Adrenal gland (tissue), 12 donors: ENCODE measurements around the gene MKRN1. TPM values are rescaled to one million over a fixed set of nuclear protein-coding genes. Genes with fewer than 3 reads are reported as not detected.

Source experiments
- DNase-seq, 7 donors: peaks; one replicate each; pipeline ENCODE4 v3.0.0-alpha.2; 2019 to 2020
- H3K27ac ChIP-seq, 5 donors: fragments of 200-600 bp; sonication (generic) in 4 of 5; 1 replicate in 3 of 5; 2 replicates in 2 of 5; pipeline versions ENCODE4 v1.5.1 to v1.8.0; 2016 to 2020; ENCODE audit warnings: mild to moderate bottlenecking in 1 of 5
- H3K27me3 ChIP-seq: fragments of 200-600 bp; 2 replicates; pipeline ENCODE4 v1.8.0; 2021
- H3K36me3 ChIP-seq, 2 donors: fragments of 200-600 bp; replicated peaks in 1 of 2; 1 replicate in 1 of 2; 2 replicates in 1 of 2; pipeline versions ENCODE4 v1.5.1 to v1.8.0; 2018 to 2022
- H3K4me1 ChIP-seq, 2 donors: fragments of 200-600 bp; replicated peaks in 1 of 2; 1 replicate in 1 of 2; 2 replicates in 1 of 2; pipeline versions ENCODE4 v1.5.1 to v1.8.0; 2018 to 2021
- H3K4me3 ChIP-seq, 4 donors: fragments of 200-600 bp; sonication (generic) in 3 of 4; one replicate each; pipeline ENCODE4 v1.5.1; 2016 to 2018
- H3K9me3 ChIP-seq, 3 donors: fragments of 200-600 bp; sonication (generic) in 1 of 3; replicated peaks in 1 of 3; 1 replicate in 2 of 3; 2 replicates in 1 of 3; pipeline versions ENCODE4 v1.5.1 to v1.8.0; 2016 to 2021
- CTCF ChIP-seq, 6 experiments: fragments of 450-650 bp in 4 of 6; fragments of 200-600 bp in 2 of 6; sonication (generic) in 1 of 6; IDR thresholded peaks; 1 replicate in 5 of 6; 2 replicates in 1 of 6; pipeline versions ENCODE4 v1.5.1 to v1.8.0; 2016 to 2021; ENCODE audit warnings: antibody characterized with exemption in 6 of 6, mild to moderate bottlenecking in 2 of 6, moderate library complexity in 1 of 6
- POLR2A ChIP-seq, 2 donors: fragments of 450-650 bp; IDR thresholded peaks; one replicate each; pipeline ENCODE4 v1.6.1; 2017; ENCODE audit warnings: antibody characterized with exemption in 2 of 2, mild to moderate bottlenecking in 2 of 2, moderate library complexity in 1 of 2
- WGBS, 4 donors: extraction: QIAGEN DNeasy Blood & Tissue Kit in 2 of 4; methylation state at CpG; one replicate each; pipeline versions ENCODE4 v1.1.5 to v1.1.7; 2013 to 2017; 5-methylcytosine and 5-hydroxymethylcytosine counted together
- intact Hi-C, 2 donors: fragments of 100-400 bp; cut with DNase I; formaldehyde crosslinking; loops; one replicate each; pipeline versions ENCODE4 v1.14.1 to v1.15.0; 2022 to 2023
- polyA plus RNA-seq, 3 donors: library from polyadenylated mRNA; stranded (reverse); fragments of 200-250 nt in 2 of 3; fragments of 350-450 nt in 1 of 3; fragmentation: Illumina TruSeq in 1 of 3; extraction: RNeasy Lipid Tissue Mini Kit (QIAGEN cat#74804) in 1 of 3; gene quantifications; one replicate each; pipeline ENCODE4 v1.2.3, GENCODE V29; 2013 to 2014
- total RNA-seq, 9 donors: library from RNA; depleted of rRNA in 4 of 9; stranded (reverse); fragments of >200 nt in 4 of 9; fragments of 120-200 nt in 1 of 9; fragmentation: NEBNext Ultra II Directional in 1 of 9; extraction: Animal tissue kit (Norgen Biotek cat#: 25700) in 1 of 9; gene quantifications; one replicate each; pipeline versions ENCODE4 v1.1.0 to v1.2.4, GENCODE V29; 2013 to 2023
- donor health status: healthy with polysubstance abuse.
- donor health status: Bipolar disorder and iron deficiency.
- donor health status: DM: yes; HTN: yes; CAD: no.
- donor health status: DM: no; HTN: no; CAD: no.
- donor health status: DM: no; HTN: no; CAD: no.
- donor health status: DM: yes; HTN: yes; CAD: no.

The MKRN1 gene
- total and polyA plus RNA-seq, 12 donors = 43.7 to 105 (median 61.8) TPM

GRCh38 chr7:140446467-140446866 lies 32.8 kb downstream of the MKRN1 start:
- H3K9me3 ChIP-seq = no peaks in the 10 kb centered on the region
- no peak overlapping the region for H3K27ac ChIP-seq
- DNase-seq = no peak
- intact Hi-C loops = no loop called here
- H3K4me1 ChIP-seq = no peaks in the 10 kb centered on the region
- no peaks in the 10 kb centered on the region for H3K36me3 ChIP-seq
- H3K27me3 ChIP-seq = no peaks in the 10 kb centered on the region
- H3K4me3 ChIP-seq = no peak overlapping the region
- 94 to 98% (median 97%) methylated on average over 11 of the region's 11 CpGs for WGBS, 4 donors
- TF ChIP-seq CTCF (IDR thresholded peaks at IDR 0.05) (no peak), POLR2A (IDR thresholded peaks at IDR 0.05) (no peak)

GRCh38 chr7:140441519-140441918 lies 37.8 kb downstream of the MKRN1 start:
- intact Hi-C loops = no loop called here
- Histone ChIP-seq H3K27ac (no peak overlapping the region), H3K27me3 (no peaks in the 10 kb centered on the region), H3K4me1 (no peaks in the 10 kb centered on the region), H3K4me3 (no peak overlapping the region), H3K9me3 (no peaks in the 10 kb centered on the region), H3K36me3 (no peaks in the 10 kb centered on the region)
- DNase-seq = no peak
- 75 to 89% (median 83%) methylated on average over 2 of the region's 2 CpGs for WGBS, 4 donors
- TF ChIP-seq POLR2A (IDR thresholded peaks at IDR 0.05) (no peak), CTCF (IDR thresholded peaks at IDR 0.05) (no peak)

- Histone ChIP-seq H3K27ac (no peak overlapping the region), H3K9me3 (no peaks in the 10 kb centered on the region), H3K4me3 (no peak overlapping the region), H3K36me3 (no peaks in the 10 kb centered on the region), H3K4me1 (no peaks in the 10 kb centered on the region), H3K27me3 (no peaks in the 10 kb centered on the region)
- intact Hi-C loops = no loop called here
- DNase-seq = no peak
- TF ChIP-seq CTCF (IDR thresholded peaks at IDR 0.05) (no peak), POLR2A (IDR thresholded peaks at IDR 0.05) (no peak)
- WGBS, 4 donors = 82 to 96% (median 90%) methylated on average over 3 of the region's 3 CpGs
These were observed 38.7 kb downstream of the MKRN1 start for GRCh38 chr7:140440593-140440992.

GRCh38 chr7:140439359-140439758 lies 39.9 kb downstream of the MKRN1 start:
- WGBS, 4 donors = 62 to 74% (median 71%) methylated on average over 3 of the region's 3 CpGs
- Histone ChIP-seq H3K36me3 (no peaks in the 10 kb centered on the region), H3K27ac (no peak overlapping the region), H3K9me3 (no peaks in the 10 kb centered on the region), H3K4me3 (no peak overlapping the region), H3K4me1 (no peaks in the 10 kb centered on the region), H3K27me3 (no peaks in the 10 kb centered on the region)
- TF ChIP-seq CTCF (IDR thresholded peaks at IDR 0.05) = no peak
- TF ChIP-seq POLR2A (IDR thresholded peaks at IDR 0.05) = no peak
- intact Hi-C loops = no loop called here
- DNase-seq = no peak
